NCI-H510A treated with DMSO at 0.1 percent for 48 hours (cell line): ENCODE results near the gene TMEM236.

Source experiments
- DNase-seq: peaks from one replicate; lab custom pipeline; 2025; lab: John Stamatoyannopoulos, UW

The TMEM236 gene

GRCh38 chr10:17820943-17821342 is 68.9 kb downstream of the TMEM236 start:
- DNase-seq, result no peak

GRCh38 chr10:17821893-17822292 is 69.9 kb downstream of the TMEM236 start:
- DNase-seq, result no peak

- DNase-seq, result no peak
These were observed 79.3 kb downstream of the TMEM236 start for GRCh38 chr10:17831341-17831740.

GRCh38 chr10:17831896-17832295 is 79.9 kb downstream of the TMEM236 start:
- DNase-seq, result no peak

GRCh38 chr10:17833656-17834055 is 81.7 kb downstream of the TMEM236 start:
- DNase-seq, result no peak

- DNase-seq, result no peak
These were observed 83.7 kb downstream of the TMEM236 start for GRCh38 chr10:17835688-17836087.

GRCh38 chr10:17836942-17837341 is 84.9 kb downstream of the TMEM236 start:
- no peak for DNase-seq

- no peak for DNase-seq
These were observed 86.2 kb downstream of the TMEM236 start for GRCh38 chr10:17838080-17838648.

GRCh38 chr10:17841050-17841449 is 89.0 kb downstream of the TMEM236 start:
- DNase-seq, result no peak

GRCh38 chr10:17842641-17843040 is 90.6 kb downstream of the TMEM236 start:
- no peak for DNase-seq

GRCh38 chr10:17847585-17848296 is 95.7 kb downstream of the TMEM236 start:
- no peak for DNase-seq

GRCh38 chr10:17848646-17849045 is 96.6 kb downstream of the TMEM236 start:
- no peak for DNase-seq
